Measurements from ENCODE around the gene GRID1. TPM values are rescaled to one million over a fixed set of nuclear protein-coding genes. Genes with fewer than 3 reads are reported as not detected.

Gene GRID1
- polyA plus RNA-seq, 1 donor (not counting 4 experiments of a cell fraction or from before 2014, with no cell fraction given), result 0.01 TPM

DNA sequence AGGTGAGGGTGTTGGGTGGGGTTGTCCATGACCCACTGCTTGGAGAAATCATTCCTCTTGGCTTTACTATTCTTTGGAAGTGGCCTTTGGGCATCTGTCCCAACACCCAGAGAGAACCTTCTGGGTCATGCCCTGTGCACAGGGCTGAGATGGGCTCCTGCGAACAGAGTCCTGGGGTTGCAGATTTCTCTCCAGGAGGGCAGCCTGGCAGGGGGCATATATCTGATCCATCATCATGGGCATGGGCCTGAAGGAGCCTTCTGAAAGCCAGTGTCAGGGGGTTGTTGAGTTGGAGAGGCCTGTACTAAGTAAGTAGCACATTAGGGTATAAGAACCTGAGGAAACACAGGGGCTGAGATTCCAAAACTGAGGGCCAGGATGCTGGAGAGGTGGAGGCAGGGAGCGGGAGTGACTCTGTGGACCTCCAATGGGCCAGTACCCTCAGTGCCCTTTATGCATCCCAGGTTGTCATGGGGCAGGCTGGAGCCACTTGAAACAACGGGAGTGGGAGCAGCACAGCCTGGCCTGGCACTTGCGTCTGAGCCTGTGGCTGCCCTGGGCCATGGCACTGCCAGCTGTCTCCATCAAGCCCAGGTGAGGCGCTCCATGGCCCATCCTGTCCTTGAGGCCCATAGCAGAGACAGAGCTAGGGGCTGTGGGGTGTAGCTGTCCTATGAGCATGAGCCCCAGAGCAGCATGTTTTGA lies 203.7 kb downstream of the GRID1 start:
- H3K9me1 ChIP-seq (ENCODE audit: control insufficient read depth, extremely low read depth, insufficient read depth, low read length), result no peaks in the 10 kb centered on the region
- no peak for FAIRE-seq

DNA sequence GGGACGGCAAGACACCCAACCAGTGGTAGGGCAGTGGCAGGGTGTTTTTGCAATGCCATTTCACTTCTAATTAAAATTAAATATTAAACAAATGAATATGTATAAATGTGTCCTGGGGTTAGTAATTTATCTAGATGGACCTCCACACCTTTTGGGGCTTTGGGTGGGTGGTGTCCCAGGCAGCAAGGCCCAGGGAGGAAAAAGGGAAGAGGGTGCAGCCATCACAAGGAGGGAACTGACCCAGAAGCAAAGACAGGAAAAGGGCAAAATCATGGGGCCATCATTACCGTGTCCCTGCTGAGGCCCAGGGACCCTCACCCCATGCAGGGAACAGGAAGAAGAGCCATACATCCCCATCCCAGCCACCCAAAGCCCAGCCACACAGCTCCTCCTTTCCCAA lies 204.6 kb downstream of the GRID1 start:
- no peak overlapping the region for H3K27ac ChIP-seq (ENCODE audit: control insufficient read depth, insufficient read depth, low read length)
- no peak for DNase-seq (ENCODE audit: low read depth, low spot score)
- no peak for TF ChIP-seq EZH2 (IDR thresholded peaks at IDR 0.05; ENCODE audit: low read length)
- TF ChIP-seq, protein P1, sequence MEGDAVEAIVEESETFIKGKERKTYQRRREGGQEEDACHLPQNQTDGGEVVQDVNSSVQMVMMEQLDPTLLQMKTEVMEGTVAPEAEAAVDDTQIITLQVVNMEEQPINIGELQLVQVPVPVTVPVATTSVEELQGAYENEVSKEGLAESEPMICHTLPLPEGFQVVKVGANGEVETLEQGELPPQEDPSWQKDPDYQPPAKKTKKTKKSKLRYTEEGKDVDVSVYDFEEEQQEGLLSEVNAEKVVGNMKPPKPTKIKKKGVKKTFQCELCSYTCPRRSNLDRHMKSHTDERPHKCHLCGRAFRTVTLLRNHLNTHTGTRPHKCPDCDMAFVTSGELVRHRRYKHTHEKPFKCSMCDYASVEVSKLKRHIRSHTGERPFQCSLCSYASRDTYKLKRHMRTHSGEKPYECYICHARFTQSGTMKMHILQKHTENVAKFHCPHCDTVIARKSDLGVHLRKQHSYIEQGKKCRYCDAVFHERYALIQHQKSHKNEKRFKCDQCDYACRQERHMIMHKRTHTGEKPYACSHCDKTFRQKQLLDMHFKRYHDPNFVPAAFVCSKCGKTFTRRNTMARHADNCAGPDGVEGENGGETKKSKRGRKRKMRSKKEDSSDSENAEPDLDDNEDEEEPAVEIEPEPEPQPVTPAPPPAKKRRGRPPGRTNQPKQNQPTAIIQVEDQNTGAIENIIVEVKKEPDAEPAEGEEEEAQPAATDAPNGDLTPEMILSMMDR (optimal IDR thresholded peaks at IDR 0.05 in 1 of 3, IDR thresholded peaks at IDR 0.05 in 1 of 3, conservative IDR thresholded peaks at IDR 0.05 in 1 of 3; ENCODE audit: extremely low read depth in 1 of 3, insufficient read depth in 2 of 3, low read length in 3 of 3), result no peak
- no peaks in the 10 kb centered on the region for H3K9me3 ChIP-seq (ENCODE audit: control insufficient read depth, low read depth, low read length)
- H3K4me2 ChIP-seq (ENCODE audit: control insufficient read depth, extremely low read depth, insufficient read depth, low read depth, low read length), result no peak overlapping the region
- H3K9me1 ChIP-seq (ENCODE audit: control insufficient read depth, extremely low read depth, insufficient read depth, low read length), result no peaks in the 10 kb centered on the region
- no peaks in the 10 kb centered on the region for H4K20me1 ChIP-seq (ENCODE audit: control insufficient read depth, extremely low read depth, insufficient read depth, low read length)
- dilution Hi-C loops (cut with MboI; ENCODE audit: extremely low pct_ligation_motif_present, low sequenced_read_pairs), result no loop called here
- H2AFZ ChIP-seq (ENCODE audit: control insufficient read depth, low read length), result no peak overlapping the region
- H3K36me3 ChIP-seq (ENCODE audit: control insufficient read depth in 2 of 2, extremely low read depth in 1 of 2, insufficient read depth in 2 of 2, low read length in 2 of 2), result no peaks in the 10 kb centered on the region
- no peak for FAIRE-seq
- no peaks in the 10 kb centered on the region for H3K79me2 ChIP-seq (ENCODE audit: control insufficient read depth, insufficient read depth, low read length)
- no peaks in the 10 kb centered on the region for H3K27me3 ChIP-seq (ENCODE audit: control insufficient read depth, extremely low read depth, insufficient read depth, low read length)
- no peaks in the 10 kb centered on the region for H3K4me1 ChIP-seq (ENCODE audit: control insufficient read depth, extremely low read depth, insufficient read depth, low read length)
- no peak overlapping the region for H3K4me3 ChIP-seq (ENCODE audit: control insufficient read depth in 2 of 3, extremely low read depth in 1 of 3, insufficient read depth in 2 of 3, low read depth in 1 of 3, low read length in 3 of 3)
- H3K9ac ChIP-seq (ENCODE audit: control insufficient read depth, extremely low read depth, insufficient read depth, low read length), result no peak overlapping the region

More for the DNA sequence above, 203.7 kb downstream of the GRID1 start:
- Histone ChIP-seq H3K27ac (ENCODE audit: control insufficient read depth, insufficient read depth, low read length) (no peak overlapping the region), H3K4me3 (ENCODE audit: control insufficient read depth in 2 of 3, extremely low read depth in 1 of 3, insufficient read depth in 2 of 3, low read depth in 1 of 3, low read length in 3 of 3) (no peak overlapping the region), H3K27me3 (ENCODE audit: control insufficient read depth, extremely low read depth, insufficient read depth, low read length) (no peaks in the 10 kb centered on the region), H3K4me2 (ENCODE audit: control insufficient read depth, extremely low read depth, insufficient read depth, low read depth, low read length) (no peak overlapping the region), H3K36me3 (ENCODE audit: control insufficient read depth in 2 of 2, extremely low read depth in 1 of 2, insufficient read depth in 2 of 2, low read length in 2 of 2) (no peaks in the 10 kb centered on the region), H4K20me1 (ENCODE audit: control insufficient read depth, extremely low read depth, insufficient read depth, low read length) (no peaks in the 10 kb centered on the region), H3K9ac (ENCODE audit: control insufficient read depth, extremely low read depth, insufficient read depth, low read length) (no peak overlapping the region), H3K9me3 (ENCODE audit: control insufficient read depth, low read depth, low read length) (no peaks in the 10 kb centered on the region), H3K79me2 (ENCODE audit: control insufficient read depth, insufficient read depth, low read length) (no peaks in the 10 kb centered on the region), H3K4me1 (ENCODE audit: control insufficient read depth, extremely low read depth, insufficient read depth, low read length) (no peaks in the 10 kb centered on the region), H2AFZ (ENCODE audit: control insufficient read depth, low read length) (no peak overlapping the region)
- TF ChIP-seq, protein P1 (optimal IDR thresholded peaks at IDR 0.05 in 1 of 3, IDR thresholded peaks at IDR 0.05 in 1 of 3, conservative IDR thresholded peaks at IDR 0.05 in 1 of 3; ENCODE audit: extremely low read depth in 1 of 3, insufficient read depth in 2 of 3, low read length in 3 of 3), result no peak
- no peak for TF ChIP-seq EZH2 (IDR thresholded peaks at IDR 0.05; ENCODE audit: low read length)
- no peak for DNase-seq (ENCODE audit: low read depth, low spot score)
- dilution Hi-C loops (cut with MboI; ENCODE audit: extremely low pct_ligation_motif_present, low sequenced_read_pairs), result no loop called here
